ENCODE measurements around the gene LMNTD2. TPM values are rescaled to one million over a fixed set of nuclear protein-coding genes. Genes with fewer than 3 reads are reported as not detected.

Gene LMNTD2
- total and polyA plus RNA-seq, 5 experiments from 2014 or later = 0.96 to 7.2 (median 1.9) TPM

DNA sequence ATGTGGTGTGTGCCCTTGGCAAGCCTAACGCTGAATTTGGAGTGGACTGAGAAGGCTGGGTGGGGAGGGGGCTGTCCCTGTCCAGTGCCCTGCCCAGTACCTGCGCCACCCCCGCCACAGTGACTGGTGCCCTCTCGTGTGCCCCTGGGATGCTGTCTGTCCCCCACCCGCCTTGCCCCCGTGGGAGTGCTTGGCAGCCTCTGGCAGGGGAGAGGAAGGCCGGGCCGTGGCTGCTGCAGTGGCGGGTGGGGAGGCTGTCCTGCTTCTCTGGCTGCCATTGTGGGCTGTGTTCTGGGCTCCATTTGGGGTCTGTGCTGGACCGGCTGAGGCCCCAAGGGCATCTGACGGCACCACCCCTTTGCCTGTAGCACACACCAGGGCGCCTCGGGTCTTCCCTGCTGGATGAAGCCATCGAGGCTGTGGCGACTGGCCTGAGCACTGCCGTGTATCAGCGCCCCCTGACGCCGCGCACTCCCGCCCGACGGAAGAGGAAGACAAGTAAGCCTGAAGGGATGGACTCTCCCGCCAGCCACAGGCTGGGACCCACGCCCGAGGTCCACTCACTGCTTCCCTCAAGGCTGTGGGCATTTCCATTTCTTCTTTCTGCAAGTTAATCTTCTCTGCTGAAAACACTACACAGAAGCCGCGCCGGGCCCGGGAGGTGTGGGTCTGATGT is 37.6 kb upstream of the LMNTD2 start:
- Mint-ChIP-seq H3K36me3 (peaks cover 0 to 87% (median 7%) of the 10 kb centered on the region in 3 donors), H3K27ac (no peak overlapping the region), H3K27me3 (no peaks in the 10 kb centered on the region), H3K9me3 (no peaks in the 10 kb centered on the region), H3K4me3 (no peak overlapping the region), H3K4me1 (peaks cover 0 to 14% (median 2%) of the 10 kb centered on the region in 4 donors)
- no peak for DNase-seq
- POLR2A ChIA-PET = no interaction called here
- no peak for ATAC-seq

DNA sequence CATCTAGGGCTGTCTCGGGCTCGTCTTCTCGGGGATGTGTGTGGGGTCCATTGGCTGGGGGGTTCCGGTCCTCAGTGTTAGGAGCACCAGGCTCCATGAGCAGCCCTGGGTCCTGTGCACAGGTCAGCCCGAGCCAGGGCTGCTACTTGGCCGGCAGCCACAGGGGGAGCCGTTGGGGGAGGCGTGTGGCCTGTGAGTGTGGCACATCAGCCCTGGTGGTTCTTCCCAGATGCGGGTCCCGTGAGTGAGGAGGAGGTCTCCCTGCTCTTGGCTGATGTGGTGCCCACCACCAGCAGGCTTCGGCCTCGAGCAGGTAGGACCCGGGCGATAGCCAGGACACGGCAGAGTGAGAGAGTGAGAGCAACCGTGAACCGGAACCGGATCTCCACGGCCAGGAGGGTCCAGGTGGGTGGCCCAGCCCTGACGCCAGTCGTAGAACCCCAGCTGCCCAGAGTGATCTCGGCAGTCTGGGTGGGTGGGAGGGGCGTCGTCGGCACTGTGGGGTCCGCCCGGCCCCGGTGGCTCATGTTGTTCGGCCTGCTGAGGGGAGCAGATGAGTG is 36.7 kb upstream of the LMNTD2 start:
- Mint-ChIP-seq H3K36me3 (peaks cover 0 to 87% (median 9%) of the 10 kb centered on the region in 3 donors), H3K4me3 (no peak overlapping the region), H3K27me3 (no peaks in the 10 kb centered on the region), H3K27ac (peak overlapping the region in 2 of 10 donors; percentile 15 to 74), H3K9me3 (no peaks in the 10 kb centered on the region), H3K4me1 (peaks cover 0 to 16% (median 4%) of the 10 kb centered on the region in 4 donors)
- POLR2A ChIA-PET = no interaction called here
- DNase-seq (no peak), ATAC-seq (peak in 1 of 2 donors; percentile 35)

DNA sequence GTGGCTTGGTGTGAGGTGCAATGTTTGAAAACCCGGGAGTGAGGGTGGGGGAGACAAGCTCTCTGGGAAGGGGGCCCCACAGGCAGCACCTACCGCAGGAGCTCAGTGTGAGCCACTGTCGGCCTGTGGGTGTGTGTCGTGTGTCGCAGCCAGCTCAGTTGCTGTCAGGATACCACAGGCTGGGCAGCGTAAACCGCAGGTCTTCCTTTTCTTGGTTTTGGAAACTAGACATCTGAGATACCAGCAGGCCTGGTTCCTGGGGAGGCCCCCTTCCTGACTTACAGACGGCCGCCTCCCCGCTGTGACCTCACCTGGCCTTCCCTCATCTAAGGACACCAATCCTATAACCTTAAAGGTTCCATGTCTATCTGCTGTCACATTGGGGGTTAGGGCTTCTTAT is 35.8 kb upstream of the LMNTD2 start:
- H3K36me3 Mint-ChIP-seq = peaks cover 0 to 85% (median 7%) of the 10 kb centered on the region in 3 donors
- ATAC-seq = peak in 1 of 2 donors; percentile 39

DNA sequence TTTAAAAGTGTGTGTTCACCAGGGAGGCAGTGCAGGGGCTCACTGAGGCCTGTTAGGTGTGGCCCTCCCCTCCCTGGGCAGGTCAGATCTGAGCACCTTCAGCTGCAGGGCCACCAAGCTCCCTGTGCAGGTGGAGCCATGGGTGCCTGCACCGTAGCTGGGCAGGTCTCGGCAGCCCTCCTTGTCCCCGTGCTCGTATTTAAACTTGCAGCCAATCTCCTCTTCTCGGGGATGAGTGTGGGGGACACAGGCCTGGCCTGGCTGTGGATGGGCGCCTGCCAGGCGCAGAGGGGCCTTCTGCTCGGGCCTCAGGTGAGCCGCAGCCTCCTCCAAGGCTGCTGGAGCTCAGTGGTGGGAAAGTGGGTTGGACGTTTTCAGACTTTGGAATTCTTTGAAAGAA is 34.9 kb upstream of the LMNTD2 start:
- Mint-ChIP-seq H3K9me3 (no peaks in the 10 kb centered on the region), H3K27me3 (no peaks in the 10 kb centered on the region), H3K4me1 (peaks cover 0 to 17% (median 4%) of the 10 kb centered on the region in 4 donors), H3K27ac (no peak overlapping the region), H3K4me3 (no peak overlapping the region), H3K36me3 (peaks cover 0 to 88% (median 9%) of the 10 kb centered on the region in 3 donors)
- POLR2A ChIA-PET = no interaction called here
- DNase-seq (no peak), ATAC-seq (peak in 1 of 2 donors; percentile 17)

More for the DNA sequence above, 35.8 kb upstream of the LMNTD2 start:
- Mint-ChIP-seq H3K4me1 (peaks cover 0 to 17% (median 4%) of the 10 kb centered on the region in 4 donors), H3K27ac (peak overlapping the region in 4 of 10 donors; percentile 20 to 57 (median 30)), H3K4me3 (no peak overlapping the region), H3K27me3 (no peaks in the 10 kb centered on the region), H3K9me3 (no peaks in the 10 kb centered on the region)
- POLR2A ChIA-PET = no interaction called here
- no peak for DNase-seq

DNA sequence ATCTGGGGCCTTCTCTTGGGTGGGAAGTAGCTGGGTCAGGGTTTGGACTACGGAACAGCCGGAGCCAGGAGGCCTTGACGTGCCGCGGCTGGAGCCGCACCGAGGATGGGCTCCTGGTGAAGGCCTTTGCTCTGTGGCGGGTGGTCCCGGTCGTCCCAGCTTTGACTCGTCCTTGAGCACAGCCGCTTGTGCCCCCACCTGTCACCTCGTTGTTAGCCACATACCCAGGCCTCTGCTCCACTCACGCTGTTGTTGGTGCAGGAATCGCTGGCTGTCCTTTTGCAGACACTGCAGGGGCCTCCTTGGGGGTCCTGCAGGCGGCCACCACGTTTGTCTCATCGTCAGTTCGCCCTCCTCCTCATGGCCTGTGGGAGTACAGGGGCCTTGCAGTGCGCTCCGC is 32.8 kb upstream of the LMNTD2 start:
- H3K4me1 Mint-ChIP-seq = peaks cover 1 to 29% (median 11%) of the 10 kb centered on the region in 4 donors
- no peaks in the 10 kb centered on the region for H3K27me3 Mint-ChIP-seq
- DNase-seq (no peak), ATAC-seq (no peak)
- H3K36me3 Mint-ChIP-seq = peaks cover 0 to 82% (median 10%) of the 10 kb centered on the region in 3 donors
- H3K27ac Mint-ChIP-seq = no peak overlapping the region
- no peaks in the 10 kb centered on the region for H3K9me3 Mint-ChIP-seq
- POLR2A ChIA-PET = interaction anchor here (1.3 kb wide), 1 partner anchor 16 kb away, joined by 3 read pairs; no protein-coding TSS in a partner anchor
- no peak overlapping the region for H3K4me3 Mint-ChIP-seq

DNA sequence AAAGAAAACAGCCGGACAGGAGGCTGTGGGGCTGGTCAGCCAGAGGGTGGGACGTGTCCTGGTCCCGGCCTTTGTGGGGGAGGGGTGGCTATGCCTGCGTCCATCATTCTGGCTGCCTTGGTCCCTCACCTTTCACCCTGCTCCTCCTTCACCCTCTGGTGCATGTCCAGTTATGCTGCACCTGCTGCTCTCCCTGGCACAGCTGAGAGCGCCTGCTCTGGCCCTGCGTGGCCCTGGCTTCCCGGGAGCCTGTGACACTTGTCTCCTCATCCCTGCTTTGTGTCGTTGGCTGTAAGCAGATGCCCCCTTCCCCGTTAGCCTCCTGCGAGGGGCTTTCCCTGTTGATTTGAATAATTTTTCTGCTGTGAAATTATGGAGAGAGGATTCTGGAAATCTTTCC is 32.4 kb upstream of the LMNTD2 start:
- ATAC-seq (no peak), DNase-seq (no peak)
- H3K4me1 Mint-ChIP-seq = peaks cover 6 to 33% (median 15%) of the 10 kb centered on the region in 4 donors
- H3K36me3 Mint-ChIP-seq = peaks cover 0 to 82% (median 11%) of the 10 kb centered on the region in 3 donors
- H3K27me3 Mint-ChIP-seq = no peaks in the 10 kb centered on the region
- POLR2A ChIA-PET = interaction anchor here (1.3 kb wide), 1 partner anchor 16 kb away, joined by 3 read pairs; no protein-coding TSS in a partner anchor
- no peak overlapping the region for H3K27ac Mint-ChIP-seq
- no peak overlapping the region for H3K4me3 Mint-ChIP-seq
- H3K9me3 Mint-ChIP-seq = no peaks in the 10 kb centered on the region

DNA sequence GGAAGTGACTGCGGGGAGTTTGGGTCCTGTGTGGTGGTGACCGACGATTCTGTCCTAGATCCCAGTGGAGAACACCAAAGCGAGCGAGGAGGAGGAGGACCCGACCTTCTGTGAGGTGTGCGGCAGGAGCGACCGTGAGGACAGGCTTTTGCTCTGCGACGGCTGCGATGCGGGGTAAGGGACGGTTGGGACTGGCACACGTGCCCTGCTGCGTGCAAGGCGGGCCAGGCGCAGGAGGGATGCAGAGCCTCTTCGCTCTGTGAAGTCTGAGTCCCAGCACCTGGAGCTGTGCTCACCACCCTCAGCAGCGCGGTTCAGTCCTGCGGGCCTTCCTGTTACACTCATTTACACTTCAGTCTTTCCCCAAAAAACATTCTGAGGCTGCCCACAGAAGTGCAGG is 32.0 kb upstream of the LMNTD2 start:
- peak overlapping the region in 5 of 10 donors; percentile 37 to 59 (median 52) for H3K27ac Mint-ChIP-seq
- no peak overlapping the region for H3K4me3 Mint-ChIP-seq
- DNase-seq (no peak), ATAC-seq (no peak)
- H3K36me3 Mint-ChIP-seq = peaks cover 0 to 84% (median 14%) of the 10 kb centered on the region in 3 donors
- H3K4me1 Mint-ChIP-seq = peaks cover 10 to 38% (median 18%) of the 10 kb centered on the region in 4 donors
- POLR2A ChIA-PET = interaction anchor here (1.3 kb wide), 1 partner anchor 15 kb away, joined by 3 read pairs; no protein-coding TSS in a partner anchor
- no peaks in the 10 kb centered on the region for H3K27me3 Mint-ChIP-seq
- no peaks in the 10 kb centered on the region for H3K9me3 Mint-ChIP-seq

DNA sequence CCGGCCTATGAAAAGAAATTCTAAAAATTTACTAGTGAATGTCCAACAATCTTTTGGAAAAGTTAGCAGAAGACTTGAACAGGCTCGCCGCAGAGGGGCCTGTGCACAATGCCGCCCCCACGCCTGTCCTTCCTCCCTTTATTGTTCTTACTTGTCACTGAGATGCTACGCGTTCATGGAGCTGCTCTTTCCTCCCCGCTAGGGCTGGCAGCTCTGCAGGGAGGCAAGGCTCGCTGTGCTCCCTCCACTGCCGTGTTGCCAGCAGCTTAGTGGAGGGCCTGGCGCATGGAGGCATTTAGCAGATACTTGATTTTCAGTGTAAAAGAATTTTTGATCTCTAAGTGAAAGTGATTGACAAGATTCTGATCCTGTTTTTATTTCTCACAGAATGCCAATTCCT is 30.5 kb upstream of the LMNTD2 start:
- no peaks in the 10 kb centered on the region for H3K9me3 Mint-ChIP-seq
- H3K27ac Mint-ChIP-seq = peak overlapping the region in 2 of 10 donors; percentile 18 to 43
- DNase-seq (no peak), ATAC-seq (no peak)
- peaks cover 18 to 47% (median 28%) of the 10 kb centered on the region in 4 donors for H3K4me1 Mint-ChIP-seq
- no peak overlapping the region for H3K4me3 Mint-ChIP-seq
- H3K27me3 Mint-ChIP-seq = no peaks in the 10 kb centered on the region
- H3K36me3 Mint-ChIP-seq = peaks cover 0 to 78% (median 13%) of the 10 kb centered on the region in 3 donors
- POLR2A ChIA-PET = interaction anchor here (1.0 to 1.9 kb wide), 2 partner anchors 10 to 15 kb away, joined by 4 to 9 read pairs; partner anchors contain the start of gene PHRF1

DNA sequence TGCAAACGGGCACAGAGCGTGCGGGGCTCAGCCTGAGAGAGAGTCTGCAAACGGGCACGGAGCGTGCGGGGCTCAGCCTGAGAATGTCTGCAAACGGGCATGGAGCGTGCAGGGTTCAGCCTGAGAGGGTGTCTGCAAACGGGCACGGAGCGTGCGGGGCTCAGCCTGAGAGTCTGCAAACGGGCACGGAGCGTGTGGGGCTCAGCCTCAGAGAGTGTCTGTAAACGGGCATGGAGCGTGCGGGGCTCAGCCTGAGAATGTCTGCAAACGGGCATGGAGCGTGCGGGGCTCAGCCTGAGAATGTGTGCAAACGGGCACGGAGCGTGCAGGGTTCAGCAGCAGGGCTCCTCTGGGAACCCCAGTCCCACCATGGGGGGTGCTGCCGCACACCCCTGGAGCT is 29.3 kb upstream of the LMNTD2 start:
- peaks cover 0 to 71% (median 13%) of the 10 kb centered on the region in 3 donors for H3K36me3 Mint-ChIP-seq
- H3K4me3 Mint-ChIP-seq = peak overlapping the region in 1 of 10 donors; percentile 67
- no peaks in the 10 kb centered on the region for H3K27me3 Mint-ChIP-seq
- peak overlapping the region in 5 of 10 donors; percentile 45 to 100 (median 97) for H3K27ac Mint-ChIP-seq
- no peaks in the 10 kb centered on the region for H3K9me3 Mint-ChIP-seq
- ATAC-seq = no peak
- peaks cover 19 to 44% (median 28%) of the 10 kb centered on the region in 4 donors for H3K4me1 Mint-ChIP-seq
- POLR2A ChIA-PET = interaction anchor here (0.6 to 1.9 kb wide), 2 partner anchors 12 to 150 kb away, joined by 4 to 9 read pairs; no protein-coding TSS in a partner anchor
- DNase-seq = no peak

DNA sequence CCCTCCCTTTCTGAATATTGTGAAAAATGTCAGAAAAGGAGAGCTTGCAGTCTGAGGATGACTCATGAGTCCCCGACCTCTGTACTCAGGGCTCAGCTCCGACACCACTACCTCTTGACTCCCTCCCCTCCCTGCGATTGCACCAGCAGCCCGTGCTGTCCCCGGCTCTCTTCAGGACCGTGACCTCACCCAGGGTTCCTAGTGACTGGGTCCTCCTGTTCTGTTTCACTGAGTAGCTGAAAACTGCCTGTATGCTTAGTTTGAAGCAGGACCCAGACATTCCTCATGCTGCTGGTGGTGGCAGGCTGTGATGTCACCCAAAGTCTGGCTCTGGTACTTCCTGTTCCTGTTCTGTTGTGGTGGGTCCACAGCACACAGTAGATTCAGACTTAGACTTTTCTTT is 27.4 kb upstream of the LMNTD2 start:
- peak; percentile 35 to 88 (median 80) for DNase-seq
- Mint-ChIP-seq H3K36me3 (peaks cover 0 to 67% (median 13%) of the 10 kb centered on the region in 3 donors), H3K4me1 (peaks cover 17 to 41% (median 27%) of the 10 kb centered on the region in 4 donors), H3K27ac (peak overlapping the region; percentile 97 to 100 (median 100)), H3K9me3 (no peaks in the 10 kb centered on the region), H3K27me3 (no peaks in the 10 kb centered on the region), H3K4me3 (peak overlapping the region; percentile 70 to 95 (median 86))
- ATAC-seq = peak; percentile 95 to 98
- POLR2A ChIA-PET = interaction anchor here (0.5 to 3.3 kb wide), 14 partner anchors 11 to 231 kb away, joined by 3 to 48 read pairs (median 4); partner anchors contain the start of genes DEAF1, IRF7, LMNTD2 and PHRF1

DNA sequence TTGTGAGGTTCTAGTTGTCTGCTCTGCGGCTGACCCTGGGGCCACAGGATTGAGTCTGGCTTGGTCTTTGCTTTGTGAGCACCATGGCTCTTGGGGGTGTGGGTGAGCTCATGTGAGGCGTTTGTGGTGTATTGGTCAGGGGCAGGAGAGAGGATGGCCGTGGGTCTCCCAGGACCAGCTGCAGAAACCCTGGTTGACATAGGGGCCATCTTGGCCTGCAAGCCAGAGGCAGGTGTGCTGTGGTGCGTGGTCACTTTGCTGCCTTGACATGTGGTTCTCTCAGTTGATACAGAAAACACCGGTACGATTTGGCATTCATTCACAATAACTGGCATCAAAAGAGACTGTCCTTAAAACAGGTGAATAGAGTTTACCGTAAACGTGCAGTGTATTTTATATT is 27.0 kb upstream of the LMNTD2 start:
- DNase-seq = no peak
- POLR2A ChIA-PET = interaction anchor here (0.5 to 3.3 kb wide), 12 partner anchors 11 to 139 kb away, joined by 3 to 48 read pairs (median 6); partner anchors contain the start of genes DEAF1, IRF7, LMNTD2 and PHRF1
- Mint-ChIP-seq H3K27ac (peak overlapping the region; percentile 97 to 100 (median 100)), H3K4me3 (peak overlapping the region in 9 of 10 donors; percentile 70 to 95 (median 87)), H3K4me1 (peaks cover 16 to 41% (median 27%) of the 10 kb centered on the region in 4 donors), H3K27me3 (no peaks in the 10 kb centered on the region), H3K36me3 (peaks cover 0 to 66% (median 13%) of the 10 kb centered on the region in 3 donors), H3K9me3 (no peaks in the 10 kb centered on the region)
- ATAC-seq = peak in 1 of 2 donors; percentile 18
